HG03045 (cell line): ENCODE data around the gene MAGEB18.

ENCODE experiments used
- ATAC-seq: cut with Tn5 transposase; IDR thresholded peaks from one replicate; pipeline ENCODE4 v1.9.1; 2021; ENCODE audit warnings: mild to moderate bottlenecking, moderate library complexity; ENCODE audit not compliant: unreplicated experiment

MAGEB18 gene

GRCh38 chrX:26138274-26138673 is at the start of gene MAGEB18:
TSS of gene MAGEB18 (plus strand) at chrX:26138343. CDS start at chrX:26138986, 643 bp downstream.
- no peak for ATAC-seq

GRCh38 chrX:26100421-26100920 is 37.7 kb upstream of the MAGEB18 start:
- ATAC-seq, result no peak

GRCh38 chrX:26109142-26109541 is 29.0 kb upstream of the MAGEB18 start:
- ATAC-seq, result no peak

- no peak for ATAC-seq
Measured at GRCh38 chrX:26146024-26146423, 7.9 kb downstream of the MAGEB18 start.

GRCh38 chrX:26160301-26160700 is 22.2 kb downstream of the MAGEB18 start, which contains the start of gene MAGEB6B:
TSS of gene MAGEB6B (plus strand) at chrX:26160601. CDS start at chrX:26160601, 0 bp downstream.
- ATAC-seq, result no peak
